CD4-positive, alpha-beta T cell (primary cell): ENCODE data around the gene PTGIS. TPM values are rescaled to one million over a fixed set of nuclear protein-coding genes. Genes with fewer than 3 reads are reported as not detected.

Experiments used
- ATAC-seq: fragments of 200-7000 bp; cut with Tn5 transposase; one replicate; pipeline ENCODE4 v1.10.0; 2022; ENCODE audit warnings: mild to moderate bottlenecking; ENCODE audit not compliant: poor library complexity
- CTCF ChIA-PET: fragments of 350-600 bp; sonication (Branson Sonifier 250); formaldehyde crosslinking; loops from one replicate; lab custom pipeline; 2021; ENCODE audit warnings: antibody characterized with exemption, inconsistent platforms; lab: Charles Lee
- POLR2A ChIA-PET: fragments of 350-600 bp; sonication (Branson Sonifier 250); formaldehyde crosslinking; loops from one replicate; lab custom pipeline; 2021; ENCODE audit warnings: antibody characterized with exemption, inconsistent platforms; lab: Charles Lee
- DNase-seq, 14 experiments: peaks; one replicate each; pipeline ENCODE4 v3.0.0-alpha.2; 2013 to 2020; ENCODE audit warnings: mixed read lengths in 2 of 14
- H3K27ac ChIP-seq, 2 donors: one replicate each; pipeline versions ENCODE4 v1.5.1 to v1.7.0; 2013; ENCODE audit warnings: low read length in 2 of 2, low read depth in 1 of 2, mild to moderate bottlenecking in 1 of 2
- H3K27me3 ChIP-seq, 2 experiments: 1 replicate in 1 of 2; 2 replicates in 1 of 2; pipeline versions ENCODE4 v1.6.1 to v1.7.0; 2013; ENCODE audit warnings: low read length in 2 of 2, control low read depth in 1 of 2, mild to moderate bottlenecking in 1 of 2, moderate library complexity in 1 of 2; ENCODE audit not compliant: insufficient read depth in 2 of 2, control insufficient read depth in 1 of 2
- H3K36me3 ChIP-seq: one replicate; pipeline ENCODE4 v1.6.1; 2013; ENCODE audit warnings: low read length, control low read depth; ENCODE audit not compliant: insufficient read depth
- H3K4me1 ChIP-seq: one replicate; pipeline ENCODE4 v1.6.1; 2013; ENCODE audit warnings: low read length, control low read depth; ENCODE audit not compliant: insufficient read depth
- H3K4me3 ChIP-seq: one replicate; pipeline ENCODE4 v1.5.1; 2013; ENCODE audit warnings: mild to moderate bottlenecking, low read length, moderate library complexity
- H3K9me3 ChIP-seq, 2 experiments: 1 replicate in 1 of 2; 2 replicates in 1 of 2; pipeline versions ENCODE4 v1.6.1 to v1.7.0; 2013; ENCODE audit warnings: low read length in 2 of 2, mild to moderate bottlenecking in 2 of 2, control low read depth in 1 of 2, moderate library complexity in 1 of 2; ENCODE audit not compliant: control insufficient read depth in 1 of 2, insufficient read depth in 1 of 2
- H3K27ac Mint-ChIP-seq: one replicate; pipeline ENCODE4 v1.8.0; 2020; ENCODE audit warnings: mixed read lengths
- H3K27me3 Mint-ChIP-seq: one replicate; pipeline ENCODE4 v1.8.0; 2021; ENCODE audit warnings: mixed read lengths
- H3K36me3 Mint-ChIP-seq: one replicate; pipeline ENCODE4 v1.8.0; 2021; ENCODE audit warnings: low read depth, mixed read lengths
- H3K4me1 Mint-ChIP-seq: one replicate; pipeline ENCODE4 v1.8.0; 2021; ENCODE audit warnings: low read depth, mixed read lengths
- H3K4me3 Mint-ChIP-seq: one replicate; pipeline ENCODE4 v1.8.0; 2020; ENCODE audit warnings: mild to moderate bottlenecking, mixed read lengths
- H3K9me3 Mint-ChIP-seq: one replicate; pipeline ENCODE4 v1.8.0; 2020; ENCODE audit warnings: mixed read lengths
- CTCF ChIP-seq: fragments of 200-600 bp; IDR thresholded peaks from one replicate; pipeline ENCODE4 v1.8.0; 2022; ENCODE audit warnings: antibody characterized with exemption, mild to moderate bottlenecking
- intact Hi-C, 2 experiments: fragments of 100-400 bp; cut with DNase I in 1 of 2; cut with micrococcal nuclease in 1 of 2; formaldehyde crosslinking; loops; one replicate each; pipeline versions ENCODE4 v1.15.1 to v1.9.0; 2023 to 2025; cut with DNase I, micrococcal nuclease
- total RNA-seq, 174 experiments: library from RNA in 2 of 174; stranded (reverse) in 2 of 174; gene quantifications; one replicate each; pipeline ENCODE4 v1.2.3 and lab custom pipeline; 2021 to 2026

The PTGIS gene
- total RNA-seq, 2 experiments from 2014 or later: not detected

GRCh38 chr20:49497398-49497669 is 70.6 kb downstream of the PTGIS start:
- H3K27me3 Mint-ChIP-seq: peaks cover 32% of the 10 kb centered on the region
- H3K36me3 ChIP-seq: no peaks in the 10 kb centered on the region
- no peak for TF ChIP-seq CTCF
- DNase-seq (no peak), ATAC-seq (no peak)
- H3K4me3 ChIP-seq: no peak overlapping the region
- no peak overlapping the region for H3K27ac ChIP-seq
- H3K27me3 ChIP-seq: peaks cover 10 to 13% of the 10 kb centered on the region in 2 experiments
- no peaks in the 10 kb centered on the region for H3K4me1 ChIP-seq
- ChIA-PET CTCF (interaction anchor here (1.7 kb wide), 1 partner anchor 13 kb away, joined by 3 read pairs; no protein-coding TSS in a partner anchor), POLR2A (no interaction called here)
- no peaks in the 10 kb centered on the region for H3K36me3 Mint-ChIP-seq
- H3K9me3 Mint-ChIP-seq: no peaks in the 10 kb centered on the region
- no peak overlapping the region for H3K4me3 Mint-ChIP-seq
- no peak overlapping the region for H3K27ac Mint-ChIP-seq
- intact Hi-C loops: no loop called here
- H3K9me3 ChIP-seq: no peaks in the 10 kb centered on the region
- H3K4me1 Mint-ChIP-seq: no peaks in the 10 kb centered on the region

GRCh38 chr20:49496553-49497397 is 71.2 kb downstream of the PTGIS start:
- no peaks in the 10 kb centered on the region for H3K9me3 Mint-ChIP-seq
- peaks cover 10 to 13% of the 10 kb centered on the region in 2 experiments for H3K27me3 ChIP-seq

GRCh38 chr20:49496043-49496442 is 71.9 kb downstream of the PTGIS start:
- H3K4me1 Mint-ChIP-seq: no peaks in the 10 kb centered on the region
- H3K27ac ChIP-seq: no peak overlapping the region
- H3K36me3 Mint-ChIP-seq: no peaks in the 10 kb centered on the region
- ChIA-PET CTCF (interaction anchor here (1.7 kb wide), 1 partner anchor 12 kb away, joined by 3 read pairs; no protein-coding TSS in a partner anchor), POLR2A (no interaction called here)
- H3K4me1 ChIP-seq: no peaks in the 10 kb centered on the region
- no peaks in the 10 kb centered on the region for H3K9me3 Mint-ChIP-seq
- DNase-seq (no peak), ATAC-seq (no peak)
- no peak overlapping the region for H3K4me3 Mint-ChIP-seq
- peaks cover 13 to 16% of the 10 kb centered on the region in 2 experiments for H3K27me3 ChIP-seq
- no peak overlapping the region for H3K27ac Mint-ChIP-seq
- intact Hi-C loops: no loop called here
- peaks cover 34% of the 10 kb centered on the region for H3K27me3 Mint-ChIP-seq
- no peak overlapping the region for H3K4me3 ChIP-seq
- H3K9me3 ChIP-seq: no peaks in the 10 kb centered on the region
- TF ChIP-seq CTCF: no peak
- H3K36me3 ChIP-seq: no peaks in the 10 kb centered on the region

More at GRCh38 chr20:49496553-49497397, 71.2 kb downstream of the PTGIS start:
- Mint-ChIP-seq H3K36me3 (no peaks in the 10 kb centered on the region), H3K4me3 (no peak overlapping the region), H3K27me3 (peaks cover 36% of the 10 kb centered on the region), H3K27ac (no peak overlapping the region), H3K4me1 (no peaks in the 10 kb centered on the region)
- ATAC-seq (no peak), DNase-seq (no peak)
- Histone ChIP-seq H3K9me3 (no peaks in the 10 kb centered on the region), H3K4me1 (no peaks in the 10 kb centered on the region), H3K36me3 (no peaks in the 10 kb centered on the region), H3K27ac (no peak overlapping the region), H3K4me3 (no peak overlapping the region)
- intact Hi-C loops: no loop called here
- TF ChIP-seq CTCF: no peak
- CTCF ChIA-PET: interaction anchor here (1.7 kb wide), 1 partner anchor 13 kb away, joined by 3 read pairs; no protein-coding TSS in a partner anchor
- POLR2A ChIA-PET: no interaction called here
